GM23338 (cell line): ENCODE measurements around the gene PHACTR2. TPM values are rescaled to one million over a fixed set of nuclear protein-coding genes. Genes with fewer than 3 reads are reported as not detected.

Experiments
- ATAC-seq: fragments of 200-7000 bp; cut with Tn5 transposase; 3 replicates; pipeline ENCODE4 v1.9.1; 2020
- DNase-seq: peaks from one replicate; pipeline ENCODE4 v3.0.0-alpha.2; 2015; ENCODE audit warnings: low spot score
- H2AFZ ChIP-seq: fragments of 200-600 bp; sonication (generic); 2 replicates; pipeline ENCODE4 v1.8.0; 2016; ENCODE audit warnings: antibody characterized with exemption, mild to moderate bottlenecking, moderate library complexity
- H3F3A ChIP-seq: fragments of 200-600 bp; sonication (generic); replicated peaks from 2 replicates; pipeline ENCODE4 v1.8.0; 2017; ENCODE audit warnings: antibody characterized with exemption, mixed run types, low read depth
- H3K27ac ChIP-seq: fragments of 200-600 bp; sonication (generic); 2 replicates; pipeline ENCODE4 v1.6.1; 2016; ENCODE audit warnings: low read depth
- H3K27me3 ChIP-seq: fragments of 200-600 bp; sonication (generic); 2 replicates; pipeline ENCODE4 v1.8.0; 2016; ENCODE audit warnings: mild to moderate bottlenecking, mixed run types, moderate library complexity; ENCODE audit not compliant: insufficient read depth
- H3K36me3 ChIP-seq: fragments of 200-600 bp; sonication (generic); 2 replicates; pipeline ENCODE4 v1.8.0; 2016; ENCODE audit warnings: mild to moderate bottlenecking; ENCODE audit not compliant: insufficient read depth
- H3K4me1 ChIP-seq: fragments of 200-600 bp; sonication (generic); 2 replicates; pipeline ENCODE4 v1.8.0; 2016; ENCODE audit warnings: mild to moderate bottlenecking, moderate library complexity; ENCODE audit not compliant: insufficient read depth
- H3K4me2 ChIP-seq: fragments of 200-600 bp; sonication (generic); 2 replicates; pipeline ENCODE4 v1.7.1; 2017; ENCODE audit warnings: mixed run types
- H3K4me3 ChIP-seq: fragments of 200-600 bp; sonication (generic); 2 replicates; pipeline ENCODE4 v1.6.1; 2016; ENCODE audit warnings: mixed run types
- H3K79me2 ChIP-seq: fragments of 200-600 bp; sonication (generic); replicated peaks from 2 replicates; pipeline ENCODE4 v1.8.0; 2017; ENCODE audit warnings: mild to moderate bottlenecking; ENCODE audit not compliant: insufficient read depth
- H3K9me2 ChIP-seq: fragments of 200-600 bp; sonication (generic); 2 replicates; pipeline ENCODE4 v1.8.0; 2017; ENCODE audit not compliant: insufficient read depth
- H4K20me1 ChIP-seq: fragments of 200-600 bp; sonication (generic); replicated peaks from 2 replicates; pipeline ENCODE4 v1.8.0; 2017; ENCODE audit warnings: mild to moderate bottlenecking; ENCODE audit not compliant: insufficient read depth
- H3K27ac Mint-ChIP-seq: 2 replicates; pipeline ENCODE4 v1.8.0; 2020; ENCODE audit warnings: inconsistent platforms, mild to moderate bottlenecking, moderate library complexity, mixed read lengths
- H3K27me3 Mint-ChIP-seq: 3 replicates; pipeline ENCODE4 v1.8.0; 2022; ENCODE audit warnings: low read depth, mild to moderate bottlenecking, moderate library complexity, mixed read lengths, inconsistent platforms; ENCODE audit not compliant: insufficient read depth, poor library complexity
- H3K36me3 Mint-ChIP-seq: 3 replicates; pipeline ENCODE4 v1.8.0; 2021; ENCODE audit warnings: low read depth, mild to moderate bottlenecking, inconsistent platforms, moderate library complexity, mixed read lengths
- H3K4me1 Mint-ChIP-seq: 3 replicates; pipeline ENCODE4 v1.8.0; 2020; ENCODE audit warnings: mild to moderate bottlenecking, inconsistent platforms, mixed read lengths
- H3K4me3 Mint-ChIP-seq: 3 replicates; pipeline ENCODE4 v1.8.0; 2021; ENCODE audit warnings: moderate library complexity, mild to moderate bottlenecking, inconsistent platforms, mixed read lengths
- H3K9me3 Mint-ChIP-seq: 3 replicates; pipeline ENCODE4 v1.8.0; 2020; ENCODE audit warnings: moderate library complexity, mild to moderate bottlenecking, inconsistent platforms, mixed read lengths
- CREB1 ChIP-seq: fragments of 250-450 bp; sonication (Bioruptor Pico); IDR thresholded peaks from 2 replicates; pipeline ENCODE4 v1.5.0; 2020; ENCODE audit warnings: low read depth, mild to moderate bottlenecking, moderate library complexity
- EZH2 ChIP-seq: fragments of 200-600 bp; sonication (generic); IDR thresholded peaks from one replicate; pipeline ENCODE4 v1.8.0; 2017; ENCODE audit warnings: antibody characterized with exemption, mild to moderate bottlenecking, low read depth; ENCODE audit not compliant: unreplicated experiment
- NANOG ChIP-seq: IDR thresholded peaks from 2 replicates; pipeline ENCODE4 v1.6.1; 2016; ENCODE audit warnings: antibody characterized with exemption, borderline replicate concordance
- POLR2AphosphoS5 ChIP-seq: IDR thresholded peaks from 2 replicates; pipeline ENCODE4 v1.6.1; 2016; ENCODE audit warnings: antibody characterized with exemption, low read depth
- STAT1 ChIP-seq: IDR thresholded peaks from one replicate; pipeline ENCODE4 v1.6.1; 2016; ENCODE audit warnings: antibody characterized with exemption; ENCODE audit not compliant: unreplicated experiment
- ZNF114 ChIP-seq: fragments of 250-450 bp; sonication (Bioruptor Pico); IDR thresholded peaks from 2 replicates; pipeline ENCODE4 v1.5.0; 2020; ENCODE audit warnings: mild to moderate bottlenecking, moderate library complexity
- polyA plus RNA-seq: library from polyadenylated mRNA; unstranded; fragments of >200 nt; fragmentation: Nextera tagmentation; extraction: Ambion mirVana; gene quantifications from 2 replicates; pipeline ENCODE4 v1.2.1, GENCODE V29; 2016
- total RNA-seq: library from RNA; depleted of rRNA; stranded (reverse); fragments of >200 nt; shearing (Covaris generic); gene quantifications from 2 replicates; pipeline ENCODE4 v1.2.3, GENCODE V29; 2014
- TF ChIP-seq, protein P1 (sequence below): fragments of 250-450 bp; sonication (Bioruptor Pico); IDR thresholded peaks from 2 replicates; pipeline ENCODE4 v1.5.0; 2020; ENCODE audit warnings: mild to moderate bottlenecking, moderate library complexity

PHACTR2 gene
- total and polyA plus RNA-seq, 2 experiments from 2014 or later: 67.7 to 105 TPM

DNA sequence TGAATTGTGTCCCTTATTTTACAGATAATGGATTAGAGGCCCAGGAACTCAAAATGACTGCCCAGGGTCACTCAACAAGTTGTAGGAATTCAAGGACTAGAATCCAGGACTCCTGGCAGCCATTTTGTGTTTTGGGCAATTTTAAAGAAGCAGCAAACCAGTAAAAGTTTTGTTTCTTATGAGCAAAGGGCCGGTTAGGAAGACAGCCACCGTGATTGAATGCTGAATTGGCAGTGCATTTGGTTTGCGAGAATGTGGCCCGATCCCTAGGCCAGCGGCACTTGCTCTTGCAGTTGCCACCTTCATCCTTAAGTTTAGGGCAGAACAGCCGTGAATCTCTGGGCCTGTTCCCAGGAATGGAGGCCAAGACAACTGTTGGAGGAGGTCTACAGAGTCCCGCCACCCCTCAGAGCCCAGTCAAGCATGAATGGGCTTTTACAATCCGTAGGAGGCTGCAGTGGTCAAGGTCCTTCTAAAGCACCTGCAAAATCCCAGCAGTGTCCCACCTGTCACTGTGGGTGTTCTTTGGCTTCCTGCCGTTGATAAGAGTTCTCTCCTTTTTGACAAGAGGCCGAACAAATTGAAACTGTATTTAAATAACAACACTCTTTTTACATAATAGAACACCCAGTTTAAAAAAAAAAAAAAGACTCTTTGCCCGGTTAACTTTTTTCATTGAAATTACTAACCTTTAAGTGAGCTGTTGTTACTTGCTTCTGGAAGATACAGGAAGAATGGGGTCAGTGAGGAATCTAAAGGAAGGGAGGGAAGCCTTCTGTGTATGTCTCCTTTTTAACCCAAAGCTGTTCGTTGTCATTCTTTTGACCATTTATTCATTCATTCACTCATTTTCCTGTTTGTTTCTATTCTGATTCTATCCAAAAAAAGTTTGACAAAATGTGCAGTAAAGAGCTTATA, 68.7 kb downstream of the PHACTR2 start:
- ATAC-seq (peak; percentile 89), DNase-seq (peak; percentile 86)
- Histone ChIP-seq H3K9me2 (no peaks in the 10 kb centered on the region), H3K4me3 (peak overlapping the region; percentile 15), H3K4me1 (peaks cover 84% of the 10 kb centered on the region), H3K4me2 (peak overlapping the region; percentile 51), H3K36me3 (no peaks in the 10 kb centered on the region), H2AFZ (no peak overlapping the region), H3F3A (0 out of 2 replicates have a peak, but pooled peaks cover 2% of the 10 kb centered on the region), H3K27me3 (no peaks in the 10 kb centered on the region), H4K20me1 (no peaks in the 10 kb centered on the region), H3K79me2 (peaks cover 13% of the 10 kb centered on the region), H3K27ac (peak overlapping the region; percentile 94)
- peaks cover 2% of the 10 kb centered on the region; the same call in 1 of the 3 replicates for H3K36me3 Mint-ChIP-seq
- no peaks in the 10 kb centered on the region; the same call in 2 of the 3 replicates for H3K9me3 Mint-ChIP-seq
- peaks cover 78% of the 10 kb centered on the region for H3K4me1 Mint-ChIP-seq
- peak overlapping the region; percentile 13 for H3K4me3 Mint-ChIP-seq
- peaks cover 5% of the 10 kb centered on the region for H3K27me3 Mint-ChIP-seq
- peak overlapping the region; percentile 94 for H3K27ac Mint-ChIP-seq
- no peak for TF ChIP-seq EZH2
- TF ChIP-seq NANOG: peak; percentile 97
- TF ChIP-seq ZNF114 (CRISPR knock-in tag): peak; percentile 98
- TF ChIP-seq, protein P1, sequence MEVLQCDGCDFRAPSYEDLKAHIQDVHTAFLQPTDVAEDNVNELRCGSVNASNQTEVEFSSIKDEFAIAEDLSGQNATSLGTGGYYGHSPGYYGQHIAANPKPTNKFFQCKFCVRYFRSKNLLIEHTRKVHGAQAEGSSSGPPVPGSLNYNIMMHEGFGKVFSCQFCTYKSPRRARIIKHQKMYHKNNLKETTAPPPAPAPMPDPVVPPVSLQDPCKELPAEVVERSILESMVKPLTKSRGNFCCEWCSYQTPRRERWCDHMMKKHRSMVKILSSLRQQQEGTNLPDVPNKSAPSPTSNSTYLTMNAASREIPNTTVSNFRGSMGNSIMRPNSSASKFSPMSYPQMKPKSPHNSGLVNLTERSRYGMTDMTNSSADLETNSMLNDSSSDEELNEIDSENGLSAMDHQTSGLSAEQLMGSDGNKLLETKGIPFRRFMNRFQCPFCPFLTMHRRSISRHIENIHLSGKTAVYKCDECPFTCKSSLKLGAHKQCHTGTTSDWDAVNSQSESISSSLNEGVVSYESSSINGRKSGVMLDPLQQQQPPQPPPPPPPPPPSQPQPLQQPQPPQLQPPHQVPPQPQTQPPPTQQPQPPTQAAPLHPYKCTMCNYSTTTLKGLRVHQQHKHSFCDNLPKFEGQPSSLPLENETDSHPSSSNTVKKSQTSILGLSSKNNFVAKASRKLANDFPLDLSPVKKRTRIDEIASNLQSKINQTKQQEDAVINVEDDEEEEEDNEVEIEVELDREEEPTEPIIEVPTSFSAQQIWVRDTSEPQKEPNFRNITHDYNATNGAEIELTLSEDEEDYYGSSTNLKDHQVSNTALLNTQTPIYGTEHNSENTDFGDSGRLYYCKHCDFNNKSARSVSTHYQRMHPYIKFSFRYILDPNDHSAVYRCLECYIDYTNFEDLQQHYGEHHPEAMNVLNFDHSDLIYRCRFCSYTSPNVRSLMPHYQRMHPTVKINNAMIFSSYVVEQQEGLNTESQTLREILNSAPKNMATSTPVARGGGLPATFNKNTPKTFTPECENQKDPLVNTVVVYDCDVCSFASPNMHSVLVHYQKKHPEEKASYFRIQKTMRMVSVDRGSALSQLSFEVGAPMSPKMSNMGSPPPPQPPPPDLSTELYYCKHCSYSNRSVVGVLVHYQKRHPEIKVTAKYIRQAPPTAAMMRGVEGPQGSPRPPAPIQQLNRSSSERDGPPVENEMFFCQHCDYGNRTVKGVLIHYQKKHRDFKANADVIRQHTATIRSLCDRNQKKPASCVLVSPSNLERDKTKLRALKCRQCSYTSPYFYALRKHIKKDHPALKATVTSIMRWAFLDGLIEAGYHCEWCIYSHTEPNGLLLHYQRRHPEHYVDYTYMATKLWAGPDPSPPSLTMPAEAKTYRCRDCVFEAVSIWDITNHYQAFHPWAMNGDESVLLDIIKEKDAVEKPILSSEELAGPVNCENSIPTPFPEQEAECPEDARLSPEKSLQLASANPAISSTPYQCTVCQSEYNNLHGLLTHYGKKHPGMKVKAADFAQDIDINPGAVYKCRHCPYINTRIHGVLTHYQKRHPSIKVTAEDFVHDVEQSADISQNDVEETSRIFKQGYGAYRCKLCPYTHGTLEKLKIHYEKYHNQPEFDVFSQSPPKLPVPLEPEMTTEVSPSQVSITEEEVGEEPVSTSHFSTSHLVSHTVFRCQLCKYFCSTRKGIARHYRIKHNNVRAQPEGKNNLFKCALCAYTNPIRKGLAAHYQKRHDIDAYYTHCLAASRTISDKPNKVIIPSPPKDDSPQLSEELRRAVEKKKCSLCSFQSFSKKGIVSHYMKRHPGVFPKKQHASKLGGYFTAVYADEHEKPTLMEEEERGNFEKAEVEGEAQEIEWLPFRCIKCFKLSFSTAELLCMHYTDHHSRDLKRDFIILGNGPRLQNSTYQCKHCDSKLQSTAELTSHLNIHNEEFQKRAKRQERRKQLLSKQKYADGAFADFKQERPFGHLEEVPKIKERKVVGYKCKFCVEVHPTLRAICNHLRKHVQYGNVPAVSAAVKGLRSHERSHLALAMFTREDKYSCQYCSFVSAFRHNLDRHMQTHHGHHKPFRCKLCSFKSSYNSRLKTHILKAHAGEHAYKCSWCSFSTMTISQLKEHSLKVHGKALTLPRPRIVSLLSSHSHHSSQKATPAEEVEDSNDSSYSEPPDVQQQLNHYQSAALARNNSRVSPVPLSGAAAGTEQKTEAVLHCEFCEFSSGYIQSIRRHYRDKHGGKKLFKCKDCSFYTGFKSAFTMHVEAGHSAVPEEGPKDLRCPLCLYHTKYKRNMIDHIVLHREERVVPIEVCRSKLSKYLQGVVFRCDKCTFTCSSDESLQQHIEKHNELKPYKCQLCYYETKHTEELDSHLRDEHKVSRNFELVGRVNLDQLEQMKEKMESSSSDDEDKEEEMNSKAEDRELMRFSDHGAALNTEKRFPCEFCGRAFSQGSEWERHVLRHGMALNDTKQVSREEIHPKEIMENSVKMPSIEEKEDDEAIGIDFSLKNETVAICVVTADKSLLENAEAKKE (CRISPR knock-in tag): peak; percentile 100
- TF ChIP-seq STAT1: no peak
- TF ChIP-seq CREB1 (CRISPR knock-in tag): peak; percentile 36; the same call in 1 of the 2 replicates
- peak; percentile 37; the same call in 1 of the 2 replicates for TF ChIP-seq POLR2AphosphoS5
